Measurements from ENCODE around the gene KLRF1. TPM values are rescaled to one million over a fixed set of nuclear protein-coding genes. Genes with fewer than 3 reads are reported as not detected.

KLRF1 gene
- total RNA-seq, 1 donor from 2014 or later: 2.7 TPM

GRCh38 chr12:9784816-9785215 is 42.5 kb upstream of the KLRF1 start:
- H3K4me1 ChIP-seq: no peaks in the 10 kb centered on the region
- intact Hi-C loops (cut with DNase I): no loop called here
- no peak overlapping the region for H3K27ac ChIP-seq
- DNase-seq (no peak), ATAC-seq (no peak)
- H3K36me3 ChIP-seq: no peaks in the 10 kb centered on the region
- no peak for TF ChIP-seq CTCF (IDR thresholded peaks at IDR 0.05)
- H3K9me3 ChIP-seq: no peaks in the 10 kb centered on the region
- no peak overlapping the region for H3K4me3 ChIP-seq
- H3K27me3 ChIP-seq: no peaks in the 10 kb centered on the region

GRCh38 chr12:9786726-9787717 is 40.3 kb upstream of the KLRF1 start:
- intact Hi-C loops (cut with DNase I): no loop called here
- Histone ChIP-seq H3K27me3 (no peaks in the 10 kb centered on the region), H3K27ac (no peak overlapping the region), H3K4me1 (no peaks in the 10 kb centered on the region), H3K9me3 (no peaks in the 10 kb centered on the region), H3K36me3 (no peaks in the 10 kb centered on the region), H3K4me3 (no peak overlapping the region)
- no peak for TF ChIP-seq CTCF (IDR thresholded peaks at IDR 0.05)
- no peak for ATAC-seq
- no peak for DNase-seq

GRCh38 chr12:9792185-9792900 is 34.9 kb upstream of the KLRF1 start:
- peaks cover 2% of the 10 kb centered on the region for H3K4me1 ChIP-seq
- ATAC-seq (no peak), DNase-seq (no peak)
- intact Hi-C loops (cut with DNase I): no loop called here
- no peak overlapping the region for H3K27ac ChIP-seq
- no peaks in the 10 kb centered on the region for H3K27me3 ChIP-seq
- H3K36me3 ChIP-seq: no peaks in the 10 kb centered on the region
- H3K9me3 ChIP-seq: no peaks in the 10 kb centered on the region
- H3K4me3 ChIP-seq: no peak overlapping the region
- TF ChIP-seq CTCF (IDR thresholded peaks at IDR 0.05): no peak

- Histone ChIP-seq H3K36me3 (no peaks in the 10 kb centered on the region), H3K9me3 (no peaks in the 10 kb centered on the region), H3K27me3 (no peaks in the 10 kb centered on the region), H3K4me3 (no peak overlapping the region), H3K4me1 (peaks cover 8% of the 10 kb centered on the region), H3K27ac (no peak overlapping the region)
- intact Hi-C loops (cut with DNase I): no loop called here
- DNase-seq: no peak
- no peak for TF ChIP-seq CTCF (IDR thresholded peaks at IDR 0.05)
- ATAC-seq: no peak
Measured at GRCh38 chr12:9792961-9793617, 34.2 kb upstream of the KLRF1 start.

- intact Hi-C loops (cut with DNase I): no loop called here
- peaks cover 8% of the 10 kb centered on the region for H3K4me1 ChIP-seq
- ATAC-seq (no peak), DNase-seq (no peak)
- no peaks in the 10 kb centered on the region for H3K9me3 ChIP-seq
- H3K4me3 ChIP-seq: no peak overlapping the region
- no peak for TF ChIP-seq CTCF (IDR thresholded peaks at IDR 0.05)
- no peaks in the 10 kb centered on the region for H3K27me3 ChIP-seq
- no peak overlapping the region for H3K27ac ChIP-seq
- no peaks in the 10 kb centered on the region for H3K36me3 ChIP-seq
Measured at GRCh38 chr12:9793779-9794395, 33.4 kb upstream of the KLRF1 start.
